ENCODE results near the gene WNT16. TPM values are rescaled to one million over a fixed set of nuclear protein-coding genes. Genes with fewer than 3 reads are reported as not detected.

WNT16 gene
- total RNA-seq, 1 experiment from 2014 or later, result not detected

- TF ChIP-seq CTCF (conservative IDR thresholded peaks at IDR 0.05), result no peak
- Histone ChIP-seq H3K56ac (ENCODE audit: insufficient read length, low read depth, low read length) (no peak overlapping the region), H3K9ac (ENCODE audit: extremely low read depth, insufficient read length, low read length) (no peak overlapping the region), H3K23ac (ENCODE audit: insufficient read length, low read depth, low read length) (no peak overlapping the region), H2BK120ac (ENCODE audit: low read depth, low read length, poor library complexity, severe bottlenecking) (no peak overlapping the region), H2AFZ (ENCODE audit: low read length) (no peak overlapping the region), H4K91ac (ENCODE audit: insufficient read length, low read depth, low read length) (no peak overlapping the region), H3K4me2 (ENCODE audit: insufficient read depth, insufficient read length, low read length) (no peak overlapping the region), H3K79me1 (ENCODE audit: insufficient read depth, low read depth, low read length, poor library complexity, severe bottlenecking) (no peaks in the 10 kb centered on the region), H3K14ac (ENCODE audit: insufficient read depth, low read length) (no peak overlapping the region), H4K8ac (replicated peaks; ENCODE audit: insufficient read length, low read depth, low read length) (no peak overlapping the region), H2BK12ac (ENCODE audit: insufficient read length, low read depth, low read length) (no peak overlapping the region), H2AK5ac (ENCODE audit: insufficient read length, low read length) (no peak overlapping the region), H3K79me2 (ENCODE audit: insufficient read depth, low read length) (no peaks in the 10 kb centered on the region), H4K20me1 (ENCODE audit: control insufficient read depth, insufficient read depth, insufficient read length) (no peaks in the 10 kb centered on the region), H2BK20ac (ENCODE audit: low read depth, low read length, poor library complexity, severe bottlenecking) (no peak overlapping the region), H3K18ac (ENCODE audit: insufficient read length, low read depth, low read length) (no peak overlapping the region), H3K23me2 (ENCODE audit: insufficient read length, low read depth, low read length, poor library complexity, severe bottlenecking) (peaks cover 19% of the 10 kb centered on the region), H3K27ac (ENCODE audit: insufficient read length, low read depth, low read length) (no peak overlapping the region), H2BK5ac (ENCODE audit: insufficient read length, low read length) (no peak overlapping the region), H3K4me1 (ENCODE audit: insufficient read depth, low read length) (no peaks in the 10 kb centered on the region), H3K27me3 (ENCODE audit: insufficient read depth, low read length) (peaks cover 11% of the 10 kb centered on the region; the same call in 1 of the 2 replicates), H3K9me3 (ENCODE audit: control insufficient read depth, low read depth, low read length) (no peaks in the 10 kb centered on the region), H2BK15ac (ENCODE audit: low read depth, low read length) (no peak overlapping the region), H3K4ac (ENCODE audit: low read depth, low read length) (no peak overlapping the region), H4K5ac (ENCODE audit: insufficient read length, low read depth, low read length) (no peak overlapping the region), H3T11ph (ENCODE audit: low read length) (no peak overlapping the region)
- no peaks in the 10 kb centered on the region; a peak in 1 of 7 replicates for H3K36me3 Mint-ChIP-seq (ENCODE audit: insufficient read depth in 1 of 3, low read depth in 3 of 3)
- H3K4me3 Mint-ChIP-seq, result peak overlapping the region in 1 of 2 experiments; percentile 19; a peak in 1 of 5 replicates
- H3K27ac Mint-ChIP-seq, result no peak overlapping the region
- H3K4me1 Mint-ChIP-seq, result peaks cover 5 to 14% of the 10 kb centered on the region in 2 experiments
- H3K27me3 Mint-ChIP-seq (ENCODE audit: low read depth), result peaks cover 46% of the 10 kb centered on the region
- no CpG with 5 or more reads among the region's 5 CpGs for WGBS (ENCODE audit: extremely low coverage, insufficient read length, low lambda C conversion rate)
- H3K9me3 Mint-ChIP-seq, result no peaks in the 10 kb centered on the region
- DNase-seq, result no peak
Observed at GRCh38 chr7:121331574-121331973, 2.8 kb downstream of the WNT16 start.
